K562 (cell line): ENCODE measurements around the gene ACTR3C. TPM values are rescaled to one million over a fixed set of nuclear protein-coding genes. Genes with fewer than 3 reads are reported as not detected.

Experiments
- ATAC-seq: fragments of 200-7000 bp; cut with Tn5 transposase; 3 replicates; pipeline ENCODE4 v1.9.1; 2020; ENCODE audit warnings: moderate library complexity
- BruUV-seq: library from RNA; stranded (reverse); fragments of 400-500 nt; replicated peaks from 2 replicates; lab custom pipeline; 2021; lab: Mats Ljungman, UMichigan
- CTCF ChIA-PET: fragments of 300-600 bp; formaldehyde crosslinking; extraction: SDS; loops from one replicate; lab custom pipeline; 2021; ENCODE audit warnings: low intra/inter-chr PET ratio; lab: Yijun Ruan, JAX
- POLR2A ChIA-PET: fragments of 300-600, 350-650 bp; sonication (Branson Sonifier 250); formaldehyde crosslinking; extraction: SDS; loops from one replicate; lab custom pipeline; 2021; ENCODE audit warnings: antibody characterized with exemption, inconsistent platforms; lab: Yijun Ruan, JAX
- DNase-seq, 4 experiments: peaks; one replicate each; pipeline versions ENCODE4 v3.0.0 to v3.0.0-alpha.2; 2011 to 2018; ENCODE audit warnings: low spot score in 3 of 4, mixed read lengths in 3 of 4; ENCODE audit errors: extremely low read depth in 1 of 4
- FAIRE-seq: peaks from 2 replicates; lab custom pipeline; 2011; peaks lifted over from hg19 to GRCh38; lab: Jason Lieb, UNC
- H2AFZ ChIP-seq: 2 replicates; pipeline ENCODE4 v1.6.0; 2011; ENCODE audit warnings: low read depth, low read length, control low read depth, inconsistent platforms
- H3K27ac ChIP-seq: fragments of 200-600 bp; 3 replicates; pipeline ENCODE4 v1.8.0; 2011; ENCODE audit warnings: low read depth, mild to moderate bottlenecking, control low read depth, inconsistent platforms, low read length, moderate library complexity, mixed read lengths; ENCODE audit errors: extremely low read depth
- H3K27me3 ChIP-seq, 2 experiments: fragments of 300-600 bp in 1 of 2; 2 replicates in 1 of 2; 3 replicates in 1 of 2; pipeline versions ENCODE4 v1.6.0 to v1.8.0; 2011; ENCODE audit warnings: inconsistent platforms in 2 of 2, low read length in 2 of 2, mild to moderate bottlenecking in 1 of 2, mixed read lengths in 1 of 2, moderate library complexity in 1 of 2; ENCODE audit not compliant: control insufficient read depth in 2 of 2, insufficient read depth in 2 of 2
- H3K36me3 ChIP-seq: fragments of 300-600 bp; 3 replicates; pipeline ENCODE4 v1.8.0; 2011; ENCODE audit warnings: mild to moderate bottlenecking, low read length, inconsistent platforms; ENCODE audit not compliant: control insufficient read depth, insufficient read depth
- H3K4me1 ChIP-seq, 2 experiments: fragments of 200-600 bp in 1 of 2; replicated peaks in 1 of 2; 2 replicates in 1 of 2; 3 replicates in 1 of 2; pipeline versions ENCODE4 v1.5.1 to v1.8.0; 2011; ENCODE audit warnings: inconsistent platforms in 2 of 2, low read length in 2 of 2, mild to moderate bottlenecking in 1 of 2, mixed read lengths in 1 of 2, moderate library complexity in 1 of 2; ENCODE audit not compliant: control insufficient read depth in 2 of 2, insufficient read depth in 2 of 2
- H3K4me2 ChIP-seq: 2 replicates; pipeline ENCODE4 v1.6.1; 2011; ENCODE audit warnings: low read length, control low read depth, inconsistent platforms, mixed read lengths; ENCODE audit not compliant: insufficient read depth
- H3K4me3 ChIP-seq: fragments of 200-600 bp; sonication (generic), shearing (Covaris generic); 2 replicates; pipeline ENCODE4 v1.5.1; 2016; ENCODE audit warnings: control low read depth, inconsistent platforms
- H3K79me2 ChIP-seq: fragments of 200-600 bp; 3 replicates; pipeline ENCODE4 v1.8.0; 2011; ENCODE audit warnings: low read length, inconsistent platforms; ENCODE audit not compliant: control insufficient read depth, insufficient read depth
- H3K9ac ChIP-seq, 2 experiments: 2 replicates each; pipeline versions ENCODE4 v1.6.0 to v1.6.1; 2011; ENCODE audit warnings: low read depth in 2 of 2, low read length in 2 of 2, control low read depth in 1 of 2, inconsistent platforms in 1 of 2, mild to moderate bottlenecking in 1 of 2, mixed read lengths in 1 of 2; ENCODE audit not compliant: insufficient read depth in 1 of 2
- H3K9me1 ChIP-seq: one replicate; pipeline ENCODE4 v1.6.0; 2011; ENCODE audit warnings: inconsistent platforms, mild to moderate bottlenecking, low read length, moderate library complexity; ENCODE audit not compliant: control insufficient read depth, insufficient read depth
- H3K9me3 ChIP-seq: replicated peaks from 2 replicates; pipeline ENCODE4 v1.5.1; 2011; ENCODE audit warnings: low read depth, low read length, inconsistent platforms; ENCODE audit not compliant: control insufficient read depth, insufficient read depth
- H4K20me1 ChIP-seq: replicated peaks from 2 replicates; pipeline ENCODE4 v1.6.1; 2011; ENCODE audit warnings: low read length, inconsistent platforms, mixed read lengths; ENCODE audit not compliant: control insufficient read depth, insufficient read depth
- CAMTA2 ChIP-seq: fragments of 250-450 bp; sonication (Bioruptor Pico); conservative IDR thresholded peaks from 2 replicates; pipeline ENCODE4 v1.5.1; 2022
- FUS ChIP-seq: fragments of 200-400 bp; formaldehyde crosslinking; optimal IDR thresholded peaks from 2 replicates; pipeline ENCODE3; 2017; ENCODE audit warnings: low read depth, low read length
- GTF2A2 ChIP-seq: IDR thresholded peaks from 2 replicates; pipeline ENCODE4 v1.6.1; 2016; ENCODE audit warnings: mild to moderate bottlenecking, missing genetic modification characterization, missing compliant biosample characterization
- HLTF ChIP-seq: fragments of 450-650 bp; IDR thresholded peaks from 2 replicates; pipeline ENCODE4 v1.6.1; 2016
- NBN ChIP-seq: fragments of 450-650 bp; IDR thresholded peaks from 2 replicates; pipeline ENCODE4 v1.6.1; 2016; ENCODE audit warnings: low read depth, mild to moderate bottlenecking
- RAD21 ChIP-seq, 2 experiments: fragments of 250-450 bp in 1 of 2; fragments of 450-650 bp in 1 of 2; sonication (Bioruptor Pico) in 1 of 2; formaldehyde crosslinking in 1 of 2; IDR thresholded peaks in 1 of 2; conservative IDR thresholded peaks in 1 of 2; 2 replicates each; pipeline versions ENCODE4 v1.4.0 to v1.8.0; 2020 to 2022; ENCODE audit warnings: mild to moderate bottlenecking in 2 of 2, moderate library complexity in 1 of 2
- SMAD2 ChIP-seq: fragments of 150-350 bp; IDR thresholded peaks from 2 replicates; pipeline ENCODE4 v1.6.1; 2014; ENCODE audit warnings: low read depth, mild to moderate bottlenecking, low read length
- SMARCE1 ChIP-seq: fragments of 450-650 bp; IDR thresholded peaks from 2 replicates; pipeline ENCODE4 v1.7.1; 2016; ENCODE audit warnings: mild to moderate bottlenecking
- WHSC1 ChIP-seq: IDR thresholded peaks from one replicate; pipeline ENCODE4 v1.6.1; 2012; ENCODE audit warnings: low read length, control low read depth, inconsistent platforms
- ZBTB7A ChIP-seq: IDR thresholded peaks from 2 replicates; pipeline ENCODE4 v1.6.1; 2011; ENCODE audit warnings: low read depth, mild to moderate bottlenecking, low read length, moderate library complexity, borderline replicate concordance; ENCODE audit not compliant: control insufficient read depth
- ZNF551 ChIP-seq: fragments of 250-450 bp; sonication (Bioruptor Pico); IDR thresholded peaks from 2 replicates; pipeline ENCODE4 v1.5.0; 2021; ENCODE audit warnings: mild to moderate bottlenecking, moderate library complexity
- ZNF57 ChIP-seq: fragments of 450-650 bp; formaldehyde crosslinking; IDR thresholded peaks from 2 replicates; pipeline ENCODE4 v1.4.0; 2020; ENCODE audit warnings: mild to moderate bottlenecking, moderate library complexity
- ZNF583 ChIP-seq: fragments of 250-450 bp; sonication (Bioruptor Pico); IDR thresholded peaks from 2 replicates; pipeline ENCODE4 v1.4.0; 2020
- ZNF589 ChIP-seq: fragments of 200-800 bp; sonication (Bioruptor generic); IDR thresholded peaks from 2 replicates; pipeline ENCODE4 v1.6.1; 2016; ENCODE audit warnings: low read depth, missing genetic modification characterization, missing compliant biosample characterization
- ZNF717 ChIP-seq: fragments of 250-450 bp; sonication (Bioruptor Pico); IDR thresholded peaks from 2 replicates; pipeline ENCODE4 v1.5.0; 2021
- WGBS: fragments of 100-300 bp; shearing (Covaris generic); methylation state at CpG from one replicate; pipeline ENCODE4 v1.1.6; 2016; ENCODE audit warnings: low coverage, mixed read lengths; ENCODE audit not compliant: insufficient coverage; ENCODE audit errors: missing lambda C conversion rate; 5-methylcytosine and 5-hydroxymethylcytosine counted together
- in situ Hi-C: fragments of 300-500 bp; cut with MboI; formaldehyde crosslinking; loops from 4 replicates; pipeline ENCODE4 v1.15.0; 2018; ENCODE audit warnings: inconsistent platforms, mixed read lengths
- intact Hi-C: fragments of 100-400 bp; cut with micrococcal nuclease; formaldehyde crosslinking; loops from 2 replicates; pipeline ENCODE4 v1.14.2; 2022
- polyA plus RNA-seq, 8 experiments: library from polyadenylated mRNA; depleted of rRNA in 4 of 8; stranded (reverse) in 5 of 8; unstranded in 3 of 8; fragments of >200 nt; fragmentation: Nextera tagmentation in 2 of 8; fragmentation: Illumina TruSeq in 1 of 8; extraction: Ambion mirVana in 2 of 8; extraction: Trizol in 1 of 8; gene quantifications; 2 replicates each; pipeline versions ENCODE4 v1.2.1 to v1.2.3, GENCODE V29; 2011 to 2014; ENCODE audit warnings: inconsistent platforms in 1 of 8, missing spikeins in 1 of 8
- total RNA-seq, 7 experiments: library from RNA; depleted of rRNA in 6 of 7; stranded (reverse); fragments of >200 nt in 6 of 7; fragmentation: Illumina TruSeq in 2 of 7; extraction: Trizol in 2 of 7; gene quantifications; 2 replicates each; pipeline versions ENCODE4 v1.2.1 to v1.2.3, GENCODE V29; 2011 to 2021; ENCODE audit warnings: low replicate concordance in 1 of 7
- TF ChIP-seq, protein P1 (sequence below): fragments of 450-650 bp; IDR thresholded peaks from 2 replicates; pipeline ENCODE4 v1.6.1; 2018; ENCODE audit not compliant: partially characterized antibody

Gene ACTR3C
- total and polyA plus RNA-seq, 9 of the 15 experiments (the other 6 are each of a cell fraction or from before 2014, with no cell fraction given): 9.0 to 35.4 (median 13.3) TPM

DNA sequence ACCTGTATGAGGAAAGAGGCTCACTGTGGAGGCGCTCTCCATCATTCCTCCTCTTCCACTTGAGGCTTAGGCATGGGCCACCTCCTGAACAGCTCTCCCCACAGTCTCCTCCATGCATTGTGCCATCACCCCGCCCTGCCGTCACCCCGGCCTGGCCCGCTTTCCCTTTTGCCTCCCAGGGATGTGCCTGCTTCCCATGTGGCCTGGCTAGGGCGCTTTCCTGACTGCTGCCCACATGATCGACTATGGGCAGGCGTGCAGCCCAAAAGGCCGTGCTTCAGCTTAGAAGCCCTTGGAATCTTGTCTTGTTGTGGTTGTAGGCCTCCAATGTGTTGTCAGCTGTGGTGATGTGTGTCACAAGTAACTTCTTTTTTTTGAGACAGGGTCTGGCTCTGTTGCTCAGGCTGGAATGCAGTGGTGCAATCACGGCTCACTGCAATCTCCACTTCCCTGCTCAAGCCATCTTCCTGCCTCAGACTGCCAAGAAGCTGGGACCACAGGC is 1.8 kb upstream of the ACTR3C start (continued):
- TF ChIP-seq WHSC1 (no peak), FUS (no peak), RAD21 (CRISPR knock-in tag; conservative IDR thresholded peaks at IDR 0.05 in 1 of 2, IDR thresholded peaks at IDR 0.05 in 1 of 2) (no peak), GTF2A2 (tag) (no peak), ZNF583 (no peak), ZNF57 (CRISPR knock-in tag) (no peak)
- TF ChIP-seq, all 486 proteins: peak for 11

DNA sequence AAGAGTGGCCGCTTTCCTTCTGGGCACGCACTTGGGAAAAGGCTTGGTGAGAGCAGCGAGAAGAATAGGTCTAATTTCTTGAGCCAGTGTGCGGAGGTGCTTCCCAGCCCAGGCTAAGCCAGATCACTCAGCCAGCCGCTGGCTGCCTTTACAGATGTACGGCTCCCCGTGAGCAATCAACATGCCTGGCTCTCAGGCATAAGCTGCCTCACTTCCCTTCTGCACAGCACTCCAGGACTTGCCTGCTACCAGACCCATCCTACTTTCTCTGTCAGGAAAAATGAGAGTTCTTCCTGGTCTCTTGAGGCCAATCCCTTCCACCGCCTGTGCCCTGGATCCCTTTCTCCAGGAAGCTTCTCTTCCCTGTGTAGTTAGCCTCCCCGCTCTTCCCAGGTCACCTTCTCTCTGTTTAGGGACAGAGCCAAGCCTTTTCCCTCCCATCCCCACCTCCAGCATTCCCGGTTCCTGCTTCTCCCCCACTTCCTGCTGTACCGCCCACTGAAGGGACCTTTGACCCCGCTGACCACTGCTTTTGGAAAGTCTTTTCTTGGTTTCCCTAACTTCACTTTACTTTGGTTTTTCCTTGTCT is 1.1 kb upstream of the ACTR3C start:
- in situ Hi-C loops (loop anchor here (5.0 kb wide), 1 partner anchor 37 kb away; no protein-coding TSS in a partner anchor), intact Hi-C loops (loop anchor here (1.0 to 5.0 kb wide), 2 partner anchors 32 to 633 kb away; no protein-coding TSS in a partner anchor)
- no peak for FAIRE-seq
- Histone ChIP-seq H3K36me3 (peaks cover 64% of the 10 kb centered on the region), H3K4me1 (peaks cover 42 to 46% of the 10 kb centered on the region in 2 experiments), H3K79me2 (peaks cover 87% of the 10 kb centered on the region), H3K27ac (peak overlapping the region; percentile 99), H3K4me3 (peak overlapping the region; percentile 68), H3K4me2 (peak overlapping the region; percentile 100), H3K9ac (peak overlapping the region; percentile 96), H3K9me3 (no peaks in the 10 kb centered on the region), H3K9me1 (no peaks in the 10 kb centered on the region), H2AFZ (peak overlapping the region; percentile 79), H4K20me1 (no peaks in the 10 kb centered on the region), H3K27me3 (no peaks in the 10 kb centered on the region)
- POLR2A ChIA-PET: interaction anchor here (0.6 to 5.9 kb wide), 6 partner anchors 11 to 22 kb away, joined by 3 to 35 read pairs (median 3); no protein-coding TSS in a partner anchor
- WGBS: 27% methylated on average over 12 of the region's 12 CpGs
- CTCF ChIA-PET: no interaction called here
- peak; percentile 20 for ATAC-seq
- BruUV-seq: no TSS peak
- DNase-seq: peak in 3 of 4 experiments; percentile 50 to 65 (median 50)
- TF ChIP-seq ZNF589: peak; percentile 45; the same call in 1 of the 2 replicates
- TF ChIP-seq, protein P1, sequence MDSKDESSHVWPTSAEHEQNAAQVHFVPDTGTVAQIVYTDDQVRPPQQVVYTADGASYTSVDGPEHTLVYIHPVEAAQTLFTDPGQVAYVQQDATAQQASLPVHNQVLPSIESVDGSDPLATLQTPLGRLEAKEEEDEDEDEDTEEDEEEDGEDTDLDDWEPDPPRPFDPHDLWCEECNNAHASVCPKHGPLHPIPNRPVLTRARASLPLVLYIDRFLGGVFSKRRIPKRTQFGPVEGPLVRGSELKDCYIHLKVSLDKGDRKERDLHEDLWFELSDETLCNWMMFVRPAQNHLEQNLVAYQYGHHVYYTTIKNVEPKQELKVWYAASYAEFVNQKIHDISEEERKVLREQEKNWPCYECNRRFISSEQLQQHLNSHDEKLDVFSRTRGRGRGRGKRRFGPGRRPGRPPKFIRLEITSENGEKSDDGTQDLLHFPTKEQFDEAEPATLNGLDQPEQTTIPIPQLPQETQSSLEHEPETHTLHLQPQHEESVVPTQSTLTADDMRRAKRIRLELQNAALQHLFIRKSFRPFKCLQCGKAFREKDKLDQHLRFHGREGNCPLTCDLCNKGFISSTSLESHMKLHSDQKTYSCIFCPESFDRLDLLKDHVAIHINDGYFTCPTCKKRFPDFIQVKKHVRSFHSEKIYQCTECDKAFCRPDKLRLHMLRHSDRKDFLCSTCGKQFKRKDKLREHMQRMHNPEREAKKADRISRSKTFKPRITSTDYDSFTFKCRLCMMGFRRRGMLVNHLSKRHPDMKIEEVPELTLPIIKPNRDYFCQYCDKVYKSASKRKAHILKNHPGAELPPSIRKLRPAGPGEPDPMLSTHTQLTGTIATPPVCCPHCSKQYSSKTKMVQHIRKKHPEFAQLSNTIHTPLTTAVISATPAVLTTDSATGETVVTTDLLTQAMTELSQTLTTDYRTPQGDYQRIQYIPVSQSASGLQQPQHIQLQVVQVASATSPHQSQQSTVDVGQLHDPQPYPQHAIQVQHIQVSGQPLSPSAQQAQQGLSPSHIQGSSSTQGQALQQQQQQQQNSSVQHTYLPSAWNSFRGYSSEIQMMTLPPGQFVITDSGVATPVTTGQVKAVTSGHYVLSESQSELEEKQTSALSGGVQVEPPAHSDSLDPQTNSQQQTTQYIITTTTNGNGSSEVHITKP: peak; percentile 14
- TF ChIP-seq ZNF551 (CRISPR knock-in tag): no peak
- no peak for TF ChIP-seq SMAD2
- TF ChIP-seq NBN: 0 out of 2 replicates have a peak, but pooled peaks have one; percentile 35
- no peak for TF ChIP-seq CAMTA2 (CRISPR knock-in tag)
- TF ChIP-seq SMARCE1: 0 out of 2 replicates have a peak, but pooled peaks have one; percentile 18
- peak; percentile 14; the same call in 1 of the 2 replicates for TF ChIP-seq HLTF
- TF ChIP-seq ZNF717: no peak
- 0 out of 2 replicates have a peak, but pooled peaks have one; percentile 16 for TF ChIP-seq ZBTB7A
